ENCODE measurements around the gene MTHFD1L. TPM values are rescaled to one million over a fixed set of nuclear protein-coding genes. Genes with fewer than 3 reads are reported as not detected.

MTHFD1L gene
- total and polyA plus RNA-seq, 8 donors, result 1.8 to 16.3 (median 8.8) TPM

GRCh38 chr6:150999576-150999975 is 134.1 kb downstream of the MTHFD1L start:
- no peaks in the 10 kb centered on the region for H3K36me3 ChIP-seq
- intact Hi-C loops (cut with DNase I; ENCODE audit: low total_unique reads), result no loop called here
- no peak for DNase-seq
- H3K9me3 ChIP-seq, result no peaks in the 10 kb centered on the region
- H3K27ac ChIP-seq, result no peak overlapping the region
- no peak for TF ChIP-seq POLR2A (IDR thresholded peaks at IDR 0.05)
- no peak for TF ChIP-seq EP300 (IDR thresholded peaks at IDR 0.05)
- TF ChIP-seq, protein P1, sequence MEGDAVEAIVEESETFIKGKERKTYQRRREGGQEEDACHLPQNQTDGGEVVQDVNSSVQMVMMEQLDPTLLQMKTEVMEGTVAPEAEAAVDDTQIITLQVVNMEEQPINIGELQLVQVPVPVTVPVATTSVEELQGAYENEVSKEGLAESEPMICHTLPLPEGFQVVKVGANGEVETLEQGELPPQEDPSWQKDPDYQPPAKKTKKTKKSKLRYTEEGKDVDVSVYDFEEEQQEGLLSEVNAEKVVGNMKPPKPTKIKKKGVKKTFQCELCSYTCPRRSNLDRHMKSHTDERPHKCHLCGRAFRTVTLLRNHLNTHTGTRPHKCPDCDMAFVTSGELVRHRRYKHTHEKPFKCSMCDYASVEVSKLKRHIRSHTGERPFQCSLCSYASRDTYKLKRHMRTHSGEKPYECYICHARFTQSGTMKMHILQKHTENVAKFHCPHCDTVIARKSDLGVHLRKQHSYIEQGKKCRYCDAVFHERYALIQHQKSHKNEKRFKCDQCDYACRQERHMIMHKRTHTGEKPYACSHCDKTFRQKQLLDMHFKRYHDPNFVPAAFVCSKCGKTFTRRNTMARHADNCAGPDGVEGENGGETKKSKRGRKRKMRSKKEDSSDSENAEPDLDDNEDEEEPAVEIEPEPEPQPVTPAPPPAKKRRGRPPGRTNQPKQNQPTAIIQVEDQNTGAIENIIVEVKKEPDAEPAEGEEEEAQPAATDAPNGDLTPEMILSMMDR (IDR thresholded peaks at IDR 0.05), result no peak
- TF ChIP-seq POLR2AphosphoS5 (IDR thresholded peaks at IDR 0.05), result no peak
- H3K4me1 ChIP-seq, result peaks cover 3 to 24% (median 8%) of the 10 kb centered on the region in 4 donors
- H3K27me3 ChIP-seq, result no peaks in the 10 kb centered on the region
- 87 to 95% (median 91%) methylated on average over 6 of the region's 6 CpGs for WGBS, 5 donors
- no peak overlapping the region for H3K4me3 ChIP-seq

- WGBS, 5 donors, result 88 to 95% (median 93%) methylated on average over 5 of the region's 5 CpGs
- H3K4me3 ChIP-seq, result no peak overlapping the region
- DNase-seq, result no peak
- H3K27ac ChIP-seq, result no peak overlapping the region
- TF ChIP-seq EP300 (IDR thresholded peaks at IDR 0.05), result no peak
- TF ChIP-seq POLR2AphosphoS5 (IDR thresholded peaks at IDR 0.05), result no peak
- TF ChIP-seq POLR2A (IDR thresholded peaks at IDR 0.05), result no peak
- TF ChIP-seq, protein P1 (IDR thresholded peaks at IDR 0.05), result no peak
- intact Hi-C loops (cut with DNase I; ENCODE audit: low total_unique reads), result loop anchor here (10.0 kb wide), 1 partner anchor 107 kb away; no protein-coding TSS in a partner anchor
- no peaks in the 10 kb centered on the region for H3K27me3 ChIP-seq
- no peaks in the 10 kb centered on the region for H3K9me3 ChIP-seq
- no peaks in the 10 kb centered on the region for H3K36me3 ChIP-seq
- H3K4me1 ChIP-seq, result peaks cover 11 to 33% (median 17%) of the 10 kb centered on the region in 4 donors
These were observed 136.0 kb downstream of the MTHFD1L start for GRCh38 chr6:151001387-151002056.

GRCh38 chr6:151002057-151002450 is 136.6 kb downstream of the MTHFD1L start:
- Histone ChIP-seq H3K27ac (no peak overlapping the region), H3K27me3 (no peaks in the 10 kb centered on the region), H3K4me3 (no peak overlapping the region), H3K9me3 (no peaks in the 10 kb centered on the region), H3K4me1 (peaks cover 11 to 33% (median 17%) of the 10 kb centered on the region in 4 donors), H3K36me3 (no peaks in the 10 kb centered on the region)
- intact Hi-C loops (cut with DNase I; ENCODE audit: low total_unique reads), result loop anchor here (10.0 kb wide), 1 partner anchor 107 kb away; no protein-coding TSS in a partner anchor
- TF ChIP-seq, protein P1 (IDR thresholded peaks at IDR 0.05), result no peak
- TF ChIP-seq EP300 (IDR thresholded peaks at IDR 0.05) (no peak), POLR2A (IDR thresholded peaks at IDR 0.05) (no peak), POLR2AphosphoS5 (IDR thresholded peaks at IDR 0.05) (no peak)
- DNase-seq, result no peak
- WGBS, 5 donors, result 68 to 80% (median 74%) methylated on average over 2 of the region's 2 CpGs

DNA sequence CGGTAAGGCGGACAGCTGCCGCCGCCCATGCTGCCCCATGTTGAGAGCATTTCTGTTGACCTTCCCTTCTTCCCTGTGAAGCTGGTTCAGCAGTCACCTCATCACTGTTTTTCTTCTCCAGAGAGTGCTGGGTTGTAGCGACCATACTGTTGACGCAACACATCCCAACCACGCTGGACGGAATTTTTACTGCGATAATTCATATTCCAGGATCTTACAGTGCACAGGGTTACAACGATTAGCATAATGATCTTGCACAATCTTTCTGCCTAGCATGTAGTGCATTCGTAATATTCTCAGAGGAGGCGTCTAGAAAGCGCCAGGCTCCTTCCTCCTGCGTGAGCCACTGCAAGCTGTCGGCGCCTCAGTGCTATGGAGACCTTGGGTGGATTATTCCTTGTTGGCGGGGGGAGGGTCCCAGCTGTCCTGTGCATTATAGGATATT is 137.0 kb downstream of the MTHFD1L start:
- no peaks in the 10 kb centered on the region for H3K36me3 ChIP-seq
- intact Hi-C loops (cut with DNase I; ENCODE audit: low total_unique reads), result loop anchor here (10.0 kb wide), 1 partner anchor 108 kb away; no protein-coding TSS in a partner anchor
- H3K27ac ChIP-seq, result no peak overlapping the region
- H3K4me3 ChIP-seq, result no peak overlapping the region
- H3K4me1 ChIP-seq, result peaks cover 11 to 33% (median 17%) of the 10 kb centered on the region in 4 donors
- no peaks in the 10 kb centered on the region for H3K27me3 ChIP-seq
- no peaks in the 10 kb centered on the region for H3K9me3 ChIP-seq
- no peak for DNase-seq
- WGBS, 5 donors, result 94 to 98% (median 96%) methylated on average over 16 to 17 of the region's 17 CpGs
- no peak for TF ChIP-seq POLR2A (IDR thresholded peaks at IDR 0.05)
- TF ChIP-seq, protein P1 (IDR thresholded peaks at IDR 0.05), result no peak
- no peak for TF ChIP-seq EP300 (IDR thresholded peaks at IDR 0.05)
- TF ChIP-seq POLR2AphosphoS5 (IDR thresholded peaks at IDR 0.05), result no peak

Measured in stomach (tissue), 9 donors.